GM12891 (cell line): ENCODE data around the gene NEK10.

Experiments
- POLR2A ChIP-seq: IDR thresholded peaks from 2 replicates; pipeline ENCODE4 v1.6.1; 2011; ENCODE audit warnings: low read depth, low read length, control low read depth
- POLR2AphosphoS5 ChIP-seq: IDR thresholded peaks from 2 replicates; pipeline ENCODE4 v1.6.1; 2011; ENCODE audit warnings: low read depth, low read length, control low read depth
- SPI1 ChIP-seq: IDR thresholded peaks from 2 replicates; pipeline ENCODE4 v1.6.1; 2011; ENCODE audit warnings: low read depth, low read length, control low read depth
- TAF1 ChIP-seq: IDR thresholded peaks from 2 replicates; pipeline ENCODE4 v1.6.1; 2011; ENCODE audit warnings: low read depth, low read length, control low read depth

DNA sequence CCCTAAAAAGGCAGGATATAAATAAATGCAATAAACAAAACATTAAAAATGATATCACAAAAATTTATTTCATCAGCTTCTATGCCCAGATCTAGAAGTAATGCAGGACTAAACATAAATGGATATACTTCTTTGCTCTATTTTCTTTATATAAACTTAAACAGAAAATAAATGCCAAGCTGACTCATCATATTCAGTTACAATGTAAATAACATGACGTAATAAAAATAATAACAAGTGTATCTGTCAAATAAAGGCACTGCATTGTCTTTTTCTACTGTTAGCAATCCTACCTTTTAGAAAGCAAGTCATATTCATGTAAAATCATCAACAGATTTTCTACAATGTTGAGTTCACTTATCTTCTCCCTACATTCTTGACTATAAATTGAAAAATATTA, 61.6 kb downstream of the NEK10 start:
- TF ChIP-seq POLR2AphosphoS5 = no peak
- no peak for TF ChIP-seq POLR2A
- no peak for TF ChIP-seq SPI1
- no peak for TF ChIP-seq TAF1
